Measurements from ENCODE around the gene DCXR.

- TF ChIP-seq POLR2A (IDR thresholded peaks at IDR 0.05; ENCODE audit: borderline replicate concordance, extremely low read depth, insufficient read depth, insufficient read length) (no peak), EZH2 (IDR thresholded peaks at IDR 0.05) (no peak), POLR2AphosphoS5 (IDR thresholded peaks at IDR 0.05; ENCODE audit: low read depth, low read length) (no peak), ZFX (IDR thresholded peaks at IDR 0.05) (peak; percentile 10; the same call in 1 of the 2 replicates), ELF1 (IDR thresholded peaks at IDR 0.05; ENCODE audit: borderline replicate concordance, low read depth) (no peak), JUND (IDR thresholded peaks at IDR 0.05) (no peak), FOSL1 (IDR thresholded peaks at IDR 0.05; ENCODE audit: low read depth) (no peak), RAD21 (IDR thresholded peaks at IDR 0.05; ENCODE audit: low read depth) (no peak), ZNF274 (IDR thresholded peaks at IDR 0.05; ENCODE audit: low read depth, low read length) (no peak), EZH2phosphoT487 (IDR thresholded peaks at IDR 0.05; ENCODE audit: borderline replicate concordance) (no peak), SRF (IDR thresholded peaks at IDR 0.05; ENCODE audit: low read depth) (no peak)
- TF ChIP-seq, protein P1, sequence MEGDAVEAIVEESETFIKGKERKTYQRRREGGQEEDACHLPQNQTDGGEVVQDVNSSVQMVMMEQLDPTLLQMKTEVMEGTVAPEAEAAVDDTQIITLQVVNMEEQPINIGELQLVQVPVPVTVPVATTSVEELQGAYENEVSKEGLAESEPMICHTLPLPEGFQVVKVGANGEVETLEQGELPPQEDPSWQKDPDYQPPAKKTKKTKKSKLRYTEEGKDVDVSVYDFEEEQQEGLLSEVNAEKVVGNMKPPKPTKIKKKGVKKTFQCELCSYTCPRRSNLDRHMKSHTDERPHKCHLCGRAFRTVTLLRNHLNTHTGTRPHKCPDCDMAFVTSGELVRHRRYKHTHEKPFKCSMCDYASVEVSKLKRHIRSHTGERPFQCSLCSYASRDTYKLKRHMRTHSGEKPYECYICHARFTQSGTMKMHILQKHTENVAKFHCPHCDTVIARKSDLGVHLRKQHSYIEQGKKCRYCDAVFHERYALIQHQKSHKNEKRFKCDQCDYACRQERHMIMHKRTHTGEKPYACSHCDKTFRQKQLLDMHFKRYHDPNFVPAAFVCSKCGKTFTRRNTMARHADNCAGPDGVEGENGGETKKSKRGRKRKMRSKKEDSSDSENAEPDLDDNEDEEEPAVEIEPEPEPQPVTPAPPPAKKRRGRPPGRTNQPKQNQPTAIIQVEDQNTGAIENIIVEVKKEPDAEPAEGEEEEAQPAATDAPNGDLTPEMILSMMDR (IDR thresholded peaks at IDR 0.05 in 2 of 3, conservative IDR thresholded peaks at IDR 0.05 in 1 of 3; ENCODE audit: borderline replicate concordance in 1 of 3, insufficient read depth in 1 of 3, low read depth in 2 of 3, low read length in 2 of 3) = no peak
- TF ChIP-seq, protein P2, sequence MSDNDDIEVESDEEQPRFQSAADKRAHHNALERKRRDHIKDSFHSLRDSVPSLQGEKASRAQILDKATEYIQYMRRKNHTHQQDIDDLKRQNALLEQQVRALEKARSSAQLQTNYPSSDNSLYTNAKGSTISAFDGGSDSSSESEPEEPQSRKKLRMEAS (IDR thresholded peaks at IDR 0.05) = no peak
Measured at GRCh38 chr17:82012640-82013295, 24.7 kb downstream of the DCXR start.
